ENCODE data around the gene ASIC3. TPM values are rescaled to one million over a fixed set of nuclear protein-coding genes. Genes with fewer than 3 reads are reported as not detected.

Gene ASIC3
- total and polyA plus RNA-seq, 4 donors, result 0.37 to 3.9 (median 2.4) TPM

- ATAC-seq (ENCODE audit: insufficient read depth, low FRiP score), result no peak
- no peak for TF ChIP-seq CTCF (IDR thresholded peaks at IDR 0.05; ENCODE audit: control extremely low read depth, extremely low read depth)
- Histone ChIP-seq H3K36me3 (ENCODE audit: control insufficient read depth in 4 of 4, insufficient read depth in 4 of 4, low read length in 4 of 4) (peaks cover 0 to 4% (median 0%) of the 10 kb centered on the region in 4 donors), H3K9ac (ENCODE audit: insufficient read depth in 1 of 2, low read length in 2 of 2) (no peak overlapping the region), H3K9me3 (ENCODE audit: control insufficient read depth in 4 of 4, insufficient read depth in 3 of 4, low read length in 3 of 4) (no peaks in the 10 kb centered on the region), H3K27ac (ENCODE audit: low read depth in 1 of 2, low read length in 1 of 2) (no peak overlapping the region), H3K4me1 (ENCODE audit: control insufficient read depth in 5 of 5, insufficient read depth in 5 of 5, low read length in 5 of 5) (peaks cover 0 to 38% (median 20%) of the 10 kb centered on the region in 5 donors), H3K4me3 (no peak overlapping the region), H3K27me3 (ENCODE audit: control insufficient read depth in 3 of 3, insufficient read depth in 3 of 3, low read length in 2 of 3) (peaks cover 0 to 15% (median 5%) of the 10 kb centered on the region in 3 donors)
- 31 to 41% methylated on average over 23 of the region's 23 CpGs for WGBS, 2 donors
- DNase-seq, result peak; percentile 68 to 80 (median 80)
These were observed 35.4 kb upstream of the ASIC3 start for GRCh38 chr7:151012911-151013347.

GRCh38 chr7:151013356-151013732 is 35.0 kb upstream of the ASIC3 start:
- H3K4me1 ChIP-seq (ENCODE audit: control insufficient read depth in 5 of 5, insufficient read depth in 5 of 5, low read length in 5 of 5), result peaks cover 0 to 38% (median 24%) of the 10 kb centered on the region in 5 donors
- no peak for TF ChIP-seq CTCF (IDR thresholded peaks at IDR 0.05; ENCODE audit: control extremely low read depth, extremely low read depth)
- no peak overlapping the region for H3K27ac ChIP-seq (ENCODE audit: low read depth in 1 of 2, low read length in 1 of 2)

GRCh38 chr7:151013733-151014497 is 34.4 kb upstream of the ASIC3 start:
- WGBS, 2 donors, result 25 to 46% methylated on average over 55 of the region's 55 CpGs
- Histone ChIP-seq H3K9ac (ENCODE audit: insufficient read depth in 1 of 2, low read length in 2 of 2) (no peak overlapping the region), H3K27ac (ENCODE audit: low read depth in 1 of 2, low read length in 1 of 2) (no peak overlapping the region), H3K36me3 (ENCODE audit: control insufficient read depth in 4 of 4, insufficient read depth in 4 of 4, low read length in 4 of 4) (peaks cover 0 to 4% (median 0%) of the 10 kb centered on the region in 4 donors), H3K9me3 (ENCODE audit: control insufficient read depth in 4 of 4, insufficient read depth in 3 of 4, low read length in 3 of 4) (no peaks in the 10 kb centered on the region), H3K27me3 (ENCODE audit: control insufficient read depth in 3 of 3, insufficient read depth in 3 of 3, low read length in 2 of 3) (peaks cover 0 to 16% (median 5%) of the 10 kb centered on the region in 3 donors), H3K4me1 (ENCODE audit: control insufficient read depth in 5 of 5, insufficient read depth in 5 of 5, low read length in 5 of 5) (peaks cover 0 to 38% (median 24%) of the 10 kb centered on the region in 5 donors), H3K4me3 (no peak overlapping the region)
- ATAC-seq (ENCODE audit: insufficient read depth, low FRiP score), result no peak
- TF ChIP-seq CTCF (IDR thresholded peaks at IDR 0.05; ENCODE audit: control extremely low read depth, extremely low read depth), result peak; percentile 1
- DNase-seq, result peak; percentile 77 to 91 (median 85)

More at GRCh38 chr7:151013356-151013732, 35.0 kb upstream of the ASIC3 start:
- 29 to 41% methylated on average over 19 to 26 of the region's 26 CpGs for WGBS, 2 donors
- ATAC-seq (ENCODE audit: insufficient read depth, low FRiP score) (no peak), DNase-seq (no peak)
- Histone ChIP-seq H3K9ac (ENCODE audit: insufficient read depth in 1 of 2, low read length in 2 of 2) (no peak overlapping the region), H3K27me3 (ENCODE audit: control insufficient read depth in 3 of 3, insufficient read depth in 3 of 3, low read length in 2 of 3) (peaks cover 0 to 16% (median 5%) of the 10 kb centered on the region in 3 donors), H3K4me3 (no peak overlapping the region), H3K9me3 (ENCODE audit: control insufficient read depth in 4 of 4, insufficient read depth in 3 of 4, low read length in 3 of 4) (no peaks in the 10 kb centered on the region), H3K36me3 (ENCODE audit: control insufficient read depth in 4 of 4, insufficient read depth in 4 of 4, low read length in 4 of 4) (peaks cover 0 to 4% (median 0%) of the 10 kb centered on the region in 4 donors)

All from lung (tissue), 12 donors.